Endodermal cell (in vitro differentiated cells): ENCODE results near the gene KLK7. TPM values are rescaled to one million over a fixed set of nuclear protein-coding genes. Genes with fewer than 3 reads are reported as not detected.

ENCODE experiments used
- DNase-seq: peaks from one replicate; pipeline ENCODE4 v3.0.0-alpha.2; 2017
- H3K27ac ChIP-seq: 2 replicates; pipeline ENCODE4 v1.5.1; 2013; ENCODE audit warnings: mild to moderate bottlenecking, low read depth, low read length, moderate library complexity
- H3K27me3 ChIP-seq: 2 replicates; pipeline ENCODE4 v1.6.1; 2013; ENCODE audit warnings: mild to moderate bottlenecking, low read length, moderate library complexity; ENCODE audit not compliant: insufficient read depth, control insufficient read depth, poor library complexity, severe bottlenecking
- H3K36me3 ChIP-seq: 2 replicates; pipeline ENCODE4 v1.7.0; 2013; ENCODE audit warnings: mild to moderate bottlenecking, low read length, moderate library complexity; ENCODE audit not compliant: control insufficient read depth, insufficient read depth
- H3K4me1 ChIP-seq: one replicate; pipeline ENCODE4 v1.7.0; 2013; ENCODE audit warnings: low read length; ENCODE audit not compliant: control insufficient read depth, insufficient read depth
- H3K4me3 ChIP-seq: 2 replicates; pipeline ENCODE4 v1.5.1; 2013; ENCODE audit warnings: mild to moderate bottlenecking, low read length, moderate library complexity
- H3K9ac ChIP-seq: 2 replicates; pipeline ENCODE4 v1.6.1; 2013; ENCODE audit warnings: mild to moderate bottlenecking, low read length, moderate library complexity; ENCODE audit not compliant: poor library complexity, severe bottlenecking; ENCODE audit errors: extremely low read depth
- H3K9me3 ChIP-seq: 2 replicates; pipeline ENCODE4 v1.6.1; 2013; ENCODE audit warnings: mild to moderate bottlenecking, low read length, moderate library complexity; ENCODE audit not compliant: control insufficient read depth
- H3K27ac Mint-ChIP-seq: 2 replicates; pipeline ENCODE4 v1.8.0; 2020; ENCODE audit warnings: mixed read lengths
- H3K27me3 Mint-ChIP-seq: 2 replicates; pipeline ENCODE4 v1.8.0; 2021; ENCODE audit warnings: mild to moderate bottlenecking, mixed read lengths; ENCODE audit not compliant: insufficient read depth
- H3K36me3 Mint-ChIP-seq: 2 replicates; pipeline ENCODE4 v1.8.0; 2020; ENCODE audit warnings: low read depth, mixed read lengths
- H3K4me1 Mint-ChIP-seq: 2 replicates; pipeline ENCODE4 v1.8.0; 2020; ENCODE audit warnings: mixed read lengths
- H3K4me3 Mint-ChIP-seq: 2 replicates; pipeline ENCODE4 v1.8.0; 2020; ENCODE audit warnings: mild to moderate bottlenecking, moderate library complexity, mixed read lengths
- H3K9me3 Mint-ChIP-seq: 2 replicates; pipeline ENCODE4 v1.8.0; 2020; ENCODE audit warnings: mild to moderate bottlenecking, mixed read lengths
- WGBS, 2 experiments: methylation state at CpG; one replicate each; pipeline versions ENCODE4 v1.1.5 to v1.1.7; 2013; ENCODE audit warnings: missing lambda C conversion rate in 2 of 2, mixed read lengths in 1 of 2; ENCODE audit not compliant: insufficient coverage in 1 of 2, insufficient read length in 1 of 2; 5-methylcytosine and 5-hydroxymethylcytosine counted together
- total RNA-seq, 2 donors: library from RNA; stranded (reverse); fragmentation: NEBNext Ultra II Directional in 1 of 2; extraction: Animal tissue kit (Norgen Biotek cat#: 25700) in 1 of 2; gene quantifications; 2 replicates in 1 of 2; 3 replicates in 1 of 2; pipeline ENCODE4 v1.2.1, GENCODE V29; 2021
- TF ChIP-seq, protein P1 (sequence below): fragments of 200-600 bp; sonication (generic); conservative IDR thresholded peaks from 2 replicates; pipeline ENCODE4 v1.5.0; 2021; ENCODE audit warnings: antibody characterized with exemption, mild to moderate bottlenecking

The KLK7 gene
- total RNA-seq, 2 donors from 2014 or later = not detected

DNA sequence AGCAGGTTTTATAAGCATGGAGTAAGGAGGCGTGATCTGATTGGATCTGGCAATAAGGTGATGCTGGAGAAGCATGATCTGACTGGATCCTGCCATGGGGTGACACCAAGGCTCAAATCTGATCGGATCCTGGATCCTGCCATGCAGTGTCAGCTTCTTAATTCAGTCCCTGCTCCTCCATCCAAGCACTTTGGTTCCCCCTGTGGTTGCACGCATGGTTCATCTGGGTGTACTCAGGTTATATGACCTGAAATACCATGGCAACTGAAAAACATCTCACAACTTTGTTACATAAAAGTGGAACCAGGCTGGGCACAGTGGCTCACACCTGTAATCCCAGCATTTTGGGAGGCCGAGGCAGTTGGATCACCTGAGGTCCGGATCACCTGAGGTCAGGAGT, 54.9 kb downstream of the KLK7 start:
- Histone ChIP-seq H3K9ac (no peak overlapping the region), H3K36me3 (no peaks in the 10 kb centered on the region), H3K9me3 (no peaks in the 10 kb centered on the region), H3K27ac (no peak overlapping the region), H3K4me3 (no peak overlapping the region), H3K27me3 (peaks cover 39% of the 10 kb centered on the region), H3K4me1 (no peaks in the 10 kb centered on the region)
- Mint-ChIP-seq H3K4me1 (no peaks in the 10 kb centered on the region), H3K27ac (no peak overlapping the region), H3K36me3 (no peaks in the 10 kb centered on the region), H3K27me3 (peaks cover 76% of the 10 kb centered on the region), H3K4me3 (no peak overlapping the region), H3K9me3 (no peaks in the 10 kb centered on the region)
- WGBS, 2 experiments = 85 to 86% methylated on average over 3 to 5 of the region's 5 CpGs
- TF ChIP-seq, protein P1, sequence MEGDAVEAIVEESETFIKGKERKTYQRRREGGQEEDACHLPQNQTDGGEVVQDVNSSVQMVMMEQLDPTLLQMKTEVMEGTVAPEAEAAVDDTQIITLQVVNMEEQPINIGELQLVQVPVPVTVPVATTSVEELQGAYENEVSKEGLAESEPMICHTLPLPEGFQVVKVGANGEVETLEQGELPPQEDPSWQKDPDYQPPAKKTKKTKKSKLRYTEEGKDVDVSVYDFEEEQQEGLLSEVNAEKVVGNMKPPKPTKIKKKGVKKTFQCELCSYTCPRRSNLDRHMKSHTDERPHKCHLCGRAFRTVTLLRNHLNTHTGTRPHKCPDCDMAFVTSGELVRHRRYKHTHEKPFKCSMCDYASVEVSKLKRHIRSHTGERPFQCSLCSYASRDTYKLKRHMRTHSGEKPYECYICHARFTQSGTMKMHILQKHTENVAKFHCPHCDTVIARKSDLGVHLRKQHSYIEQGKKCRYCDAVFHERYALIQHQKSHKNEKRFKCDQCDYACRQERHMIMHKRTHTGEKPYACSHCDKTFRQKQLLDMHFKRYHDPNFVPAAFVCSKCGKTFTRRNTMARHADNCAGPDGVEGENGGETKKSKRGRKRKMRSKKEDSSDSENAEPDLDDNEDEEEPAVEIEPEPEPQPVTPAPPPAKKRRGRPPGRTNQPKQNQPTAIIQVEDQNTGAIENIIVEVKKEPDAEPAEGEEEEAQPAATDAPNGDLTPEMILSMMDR = no peak
- no peak for DNase-seq

Other genes starting within 250 kb of the KLK7 start
- not detected for gene GPR32, start 213.5 kb downstream of the KLK7 start, total RNA-seq
- not detected for gene ACP4, start 193.5 kb downstream of the KLK7 start, total RNA-seq
- gene KLK1, start 160.1 kb downstream of the KLK7 start, total RNA-seq = under 1 TPM; 0.75 to 0.82 TPM
- gene KLK15, start 150.3 kb downstream of the KLK7 start, total RNA-seq = not detected
- not detected for gene KLK3, start 129.0 kb downstream of the KLK7 start, total RNA-seq
- gene KLK2, start 110.5 kb downstream of the KLK7 start, total RNA-seq = under 1 TPM in 1 of 2 donors, not detected in 1; 0.35 TPM
- gene KLK4, start 72.5 kb downstream of the KLK7 start, total RNA-seq = not detected
- not detected for gene KLK5, start 30.9 kb downstream of the KLK7 start, total RNA-seq
- gene KLK6, start 14.3 kb downstream of the KLK7 start, total RNA-seq = under 1 TPM; 0.86 to 0.93 TPM
- 1 to 10 TPM in 1 of 2 donors, not detected in 1; 1.1 TPM for gene KLK8, start 17.7 kb upstream of the KLK7 start, total RNA-seq
- gene KLK10, start 35.8 kb upstream of the KLK7 start, total RNA-seq = under 1 TPM; 0.46 to 0.91 TPM
- gene KLK11, start 42.7 kb upstream of the KLK7 start, total RNA-seq = 1 to 10 TPM in 1 of 2 donors, under 1 TPM in 1; 0.29 to 2.5 TPM
- not detected for gene KLK12, start 51.1 kb upstream of the KLK7 start, total RNA-seq
- 1 to 10 TPM in 1 of 2 donors, under 1 TPM in 1; 0.42 to 3.4 TPM for gene KLK13, start 81.2 kb upstream of the KLK7 start, total RNA-seq
- under 1 TPM; 0.55 to 0.71 TPM for gene KLK14, start 99.0 kb upstream of the KLK7 start, total RNA-seq
- gene CTU1, start 124.5 kb upstream of the KLK7 start, total RNA-seq = 1 to 10 TPM; 5.1 to 5.7 TPM
- gene SIGLEC9, start 141.0 kb upstream of the KLK7 start, total RNA-seq = not detected
- gene SIGLEC7, start 158.4 kb upstream of the KLK7 start, total RNA-seq = not detected
- not detected for gene CD33, start 241.2 kb upstream of the KLK7 start, total RNA-seq